ENCODE measurements around the gene EP400. TPM values are rescaled to one million over a fixed set of nuclear protein-coding genes. Genes with fewer than 3 reads are reported as not detected.
"Not testable (repeated sequence)": the region's sequence is repeated elsewhere in the genome, so short reads cannot be mapped to it uniquely, and the experiment has no call there.

EP400 gene
- polyA plus RNA-seq, 1 donor (not counting 4 experiments of a cell fraction or from before 2014, with no cell fraction given): 4.1 TPM

DNA sequence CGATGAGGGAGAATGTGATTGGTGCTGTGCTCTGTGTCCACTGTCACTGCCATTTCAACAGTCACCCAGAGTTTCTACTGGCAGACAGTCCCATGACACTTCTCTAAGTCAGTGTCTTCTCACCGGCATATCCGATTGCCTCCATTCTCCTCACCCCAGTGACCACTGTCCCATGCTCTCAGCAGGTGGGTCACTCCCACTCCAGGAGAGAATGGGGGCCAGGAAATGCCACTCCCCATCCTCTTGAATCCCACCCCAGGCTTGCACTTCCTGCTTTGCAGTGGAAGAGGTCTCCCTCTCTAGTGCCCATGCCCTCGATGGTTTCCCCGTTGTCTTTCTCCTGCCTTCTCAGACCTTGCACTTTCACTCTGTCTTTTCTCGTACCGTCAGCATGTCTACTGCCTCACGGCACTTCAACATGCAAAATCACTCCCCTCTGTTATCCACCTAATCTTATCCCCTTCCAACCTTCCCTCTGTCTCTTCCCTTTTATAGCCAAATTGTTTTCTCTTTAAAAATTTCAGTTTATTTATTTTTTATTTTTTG lies 2.2 kb upstream of the EP400 start:
- no peak for FAIRE-seq
- peaks cover 24% of the 10 kb centered on the region for H3K79me2 ChIP-seq (ENCODE audit: control insufficient read depth, insufficient read depth, low read length)
- no peaks in the 10 kb centered on the region for H3K9me1 ChIP-seq (ENCODE audit: control insufficient read depth, extremely low read depth, insufficient read depth, low read length)
- DNase-seq (ENCODE audit: low read depth, low spot score): no peak
- H3K4me3 ChIP-seq (ENCODE audit: control insufficient read depth in 2 of 3, extremely low read depth in 1 of 3, insufficient read depth in 2 of 3, low read depth in 1 of 3, low read length in 3 of 3): no peak overlapping the region
- TF ChIP-seq, protein P1, sequence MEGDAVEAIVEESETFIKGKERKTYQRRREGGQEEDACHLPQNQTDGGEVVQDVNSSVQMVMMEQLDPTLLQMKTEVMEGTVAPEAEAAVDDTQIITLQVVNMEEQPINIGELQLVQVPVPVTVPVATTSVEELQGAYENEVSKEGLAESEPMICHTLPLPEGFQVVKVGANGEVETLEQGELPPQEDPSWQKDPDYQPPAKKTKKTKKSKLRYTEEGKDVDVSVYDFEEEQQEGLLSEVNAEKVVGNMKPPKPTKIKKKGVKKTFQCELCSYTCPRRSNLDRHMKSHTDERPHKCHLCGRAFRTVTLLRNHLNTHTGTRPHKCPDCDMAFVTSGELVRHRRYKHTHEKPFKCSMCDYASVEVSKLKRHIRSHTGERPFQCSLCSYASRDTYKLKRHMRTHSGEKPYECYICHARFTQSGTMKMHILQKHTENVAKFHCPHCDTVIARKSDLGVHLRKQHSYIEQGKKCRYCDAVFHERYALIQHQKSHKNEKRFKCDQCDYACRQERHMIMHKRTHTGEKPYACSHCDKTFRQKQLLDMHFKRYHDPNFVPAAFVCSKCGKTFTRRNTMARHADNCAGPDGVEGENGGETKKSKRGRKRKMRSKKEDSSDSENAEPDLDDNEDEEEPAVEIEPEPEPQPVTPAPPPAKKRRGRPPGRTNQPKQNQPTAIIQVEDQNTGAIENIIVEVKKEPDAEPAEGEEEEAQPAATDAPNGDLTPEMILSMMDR (optimal IDR thresholded peaks at IDR 0.05 in 1 of 3, IDR thresholded peaks at IDR 0.05 in 1 of 3, conservative IDR thresholded peaks at IDR 0.05 in 1 of 3; ENCODE audit: extremely low read depth in 1 of 3, insufficient read depth in 2 of 3, low read length in 3 of 3): no peak
- no peak for TF ChIP-seq EZH2 (IDR thresholded peaks at IDR 0.05; ENCODE audit: low read length)
- peaks cover 7% of the 10 kb centered on the region for H3K4me1 ChIP-seq (ENCODE audit: control insufficient read depth, extremely low read depth, insufficient read depth, low read length)
- H3K9ac ChIP-seq (ENCODE audit: control insufficient read depth, extremely low read depth, insufficient read depth, low read length): no peak overlapping the region
- no peak overlapping the region for H3K27ac ChIP-seq (ENCODE audit: control insufficient read depth, insufficient read depth, low read length)
- dilution Hi-C loops (cut with MboI; ENCODE audit: extremely low pct_ligation_motif_present, low sequenced_read_pairs): no loop called here
- peaks cover 10 to 13% of the 10 kb centered on the region in 2 experiments for H3K36me3 ChIP-seq (ENCODE audit: control insufficient read depth in 2 of 2, extremely low read depth in 1 of 2, insufficient read depth in 2 of 2, low read length in 2 of 2)
- H3K4me2 ChIP-seq (ENCODE audit: control insufficient read depth, extremely low read depth, insufficient read depth, low read depth, low read length): no peak overlapping the region
- H3K9me3 ChIP-seq (ENCODE audit: control insufficient read depth, low read depth, low read length): no peaks in the 10 kb centered on the region
- no peaks in the 10 kb centered on the region for H3K27me3 ChIP-seq (ENCODE audit: control insufficient read depth, extremely low read depth, insufficient read depth, low read length)
- no peak overlapping the region for H2AFZ ChIP-seq (ENCODE audit: control insufficient read depth, low read length)
- no peaks in the 10 kb centered on the region for H4K20me1 ChIP-seq (ENCODE audit: control insufficient read depth, extremely low read depth, insufficient read depth, low read length)

DNA sequence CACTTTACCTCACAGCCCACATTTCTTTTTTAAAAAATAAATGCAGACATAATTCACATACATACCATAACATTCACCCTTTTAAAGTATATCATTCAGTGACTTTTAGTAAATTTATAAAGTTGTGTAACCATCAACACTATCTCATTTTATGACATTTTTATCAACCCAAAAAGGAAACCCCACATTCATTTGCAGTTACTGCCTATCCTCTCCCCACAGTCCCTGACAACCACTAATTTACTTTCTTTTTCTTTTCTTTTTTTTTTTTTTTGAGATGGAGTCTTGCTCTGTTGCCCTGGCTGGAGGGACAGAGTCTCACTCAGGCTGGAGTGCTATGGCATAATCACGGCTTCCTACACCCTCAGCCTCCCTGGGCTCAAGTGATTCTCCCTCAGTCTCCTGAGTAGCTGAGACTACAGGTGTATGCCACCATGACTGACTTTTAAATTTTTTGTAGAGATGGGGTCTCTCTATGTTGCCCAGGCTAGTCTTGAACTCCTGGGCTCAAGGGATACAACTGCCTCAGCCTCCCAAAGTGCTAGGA lies 1.5 kb upstream of the EP400 start:
- H3K27me3 ChIP-seq (ENCODE audit: control insufficient read depth, extremely low read depth, insufficient read depth, low read length): no peaks in the 10 kb centered on the region
- H2AFZ ChIP-seq (ENCODE audit: control insufficient read depth, low read length): no peak overlapping the region
- H3K36me3 ChIP-seq (ENCODE audit: control insufficient read depth in 2 of 2, extremely low read depth in 1 of 2, insufficient read depth in 2 of 2, low read length in 2 of 2): peaks cover 7 to 10% of the 10 kb centered on the region in 2 experiments
- no peak overlapping the region for H3K27ac ChIP-seq (ENCODE audit: control insufficient read depth, insufficient read depth, low read length)
- peaks cover 8% of the 10 kb centered on the region for H3K4me1 ChIP-seq (ENCODE audit: control insufficient read depth, extremely low read depth, insufficient read depth, low read length)
- FAIRE-seq (no peak), DNase-seq (ENCODE audit: low read depth, low spot score) (no peak)
- no peaks in the 10 kb centered on the region for H3K9me1 ChIP-seq (ENCODE audit: control insufficient read depth, extremely low read depth, insufficient read depth, low read length)
- H3K79me2 ChIP-seq (ENCODE audit: control insufficient read depth, insufficient read depth, low read length): peaks cover 30% of the 10 kb centered on the region
- H3K4me2 ChIP-seq (ENCODE audit: control insufficient read depth, extremely low read depth, insufficient read depth, low read depth, low read length): no peak overlapping the region
- dilution Hi-C loops (cut with MboI; ENCODE audit: extremely low pct_ligation_motif_present, low sequenced_read_pairs): no loop called here
- no peaks in the 10 kb centered on the region for H4K20me1 ChIP-seq (ENCODE audit: control insufficient read depth, extremely low read depth, insufficient read depth, low read length)
- H3K4me3 ChIP-seq (ENCODE audit: control insufficient read depth in 2 of 3, extremely low read depth in 1 of 3, insufficient read depth in 2 of 3, low read depth in 1 of 3, low read length in 3 of 3): no peak overlapping the region
- H3K9me3 ChIP-seq (ENCODE audit: control insufficient read depth, low read depth, low read length): no peaks in the 10 kb centered on the region
- no peak overlapping the region for H3K9ac ChIP-seq (ENCODE audit: control insufficient read depth, extremely low read depth, insufficient read depth, low read length)
- TF ChIP-seq, protein P1 (optimal IDR thresholded peaks at IDR 0.05 in 1 of 3, IDR thresholded peaks at IDR 0.05 in 1 of 3, conservative IDR thresholded peaks at IDR 0.05 in 1 of 3; ENCODE audit: extremely low read depth in 1 of 3, insufficient read depth in 2 of 3, low read length in 3 of 3): no peak
- TF ChIP-seq EZH2 (IDR thresholded peaks at IDR 0.05; ENCODE audit: low read length): no peak

DNA sequence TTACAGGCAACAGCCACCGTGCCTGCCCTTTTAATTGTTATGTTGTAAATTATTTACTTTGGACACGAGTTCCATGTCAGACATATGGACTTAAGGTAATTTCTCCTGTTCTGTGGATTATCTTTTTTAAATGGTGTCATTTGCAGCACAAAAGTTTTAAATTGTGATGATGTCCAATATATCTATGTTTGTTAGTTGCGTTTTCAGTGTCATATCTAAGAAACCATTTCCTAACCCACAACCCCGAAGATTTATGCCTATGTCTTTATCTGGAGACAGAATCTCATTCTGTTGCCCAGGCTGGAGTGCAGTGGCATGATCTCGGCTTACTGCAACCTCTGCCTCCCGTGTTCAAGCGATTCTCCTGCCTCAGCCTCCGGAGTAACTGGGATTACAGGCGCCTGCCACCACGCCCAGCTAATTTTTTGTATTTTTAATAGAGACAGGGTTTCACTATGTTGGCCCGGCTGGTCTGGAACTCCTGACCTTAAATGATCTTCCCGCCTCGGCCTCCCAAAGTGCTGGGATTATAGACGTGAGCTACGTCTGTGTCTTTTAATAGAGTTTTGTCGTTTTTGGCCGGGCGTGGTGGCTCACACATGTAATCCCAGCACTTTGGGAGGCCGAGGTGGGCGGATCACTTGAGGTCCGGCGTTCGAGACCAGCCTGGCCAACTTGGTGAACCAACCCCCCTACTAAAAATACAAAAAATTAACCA lies 870 bp upstream of the EP400 start:
- dilution Hi-C loops (cut with MboI; ENCODE audit: extremely low pct_ligation_motif_present, low sequenced_read_pairs); H3K4me1 ChIP-seq (ENCODE audit: control insufficient read depth, extremely low read depth, insufficient read depth, low read length); H3K36me3 ChIP-seq (ENCODE audit: control insufficient read depth in 2 of 2, extremely low read depth in 1 of 2, insufficient read depth in 2 of 2, low read length in 2 of 2); DNase-seq (ENCODE audit: low read depth, low spot score); H3K27me3 ChIP-seq (ENCODE audit: control insufficient read depth, extremely low read depth, insufficient read depth, low read length); H3K9me3 ChIP-seq (ENCODE audit: control insufficient read depth, low read depth, low read length); FAIRE-seq; H3K9me1 ChIP-seq (ENCODE audit: control insufficient read depth, extremely low read depth, insufficient read depth, low read length); H4K20me1 ChIP-seq (ENCODE audit: control insufficient read depth, extremely low read depth, insufficient read depth, low read length): not testable (repeated sequence)
- Histone ChIP-seq H3K4me3 (ENCODE audit: control insufficient read depth in 2 of 3, extremely low read depth in 1 of 3, insufficient read depth in 2 of 3, low read depth in 1 of 3, low read length in 3 of 3) (peak overlapping the region; percentile 32 to 61 (median 38)), H3K9ac (ENCODE audit: control insufficient read depth, extremely low read depth, insufficient read depth, low read length) (peak overlapping the region; percentile 63), H2AFZ (ENCODE audit: control insufficient read depth, low read length) (peak overlapping the region; percentile 97), H3K27ac (ENCODE audit: control insufficient read depth, insufficient read depth, low read length) (peak overlapping the region; percentile 20), H3K4me2 (ENCODE audit: control insufficient read depth, extremely low read depth, insufficient read depth, low read depth, low read length) (peak overlapping the region; percentile 71), H3K79me2 (ENCODE audit: control insufficient read depth, insufficient read depth, low read length) (peaks cover 37% of the 10 kb centered on the region)
